H1 (cell line): ENCODE measurements around the gene GSG1L.

Experiments
- CHD2 ChIP-seq: IDR thresholded peaks from 2 replicates; pipeline ENCODE4 v1.6.1; 2012; ENCODE audit warnings: low read length, improper control_type of control experiment
- EP300 ChIP-seq, 2 experiments: IDR thresholded peaks; 1 replicate in 1 of 2; 2 replicates in 1 of 2; pipeline ENCODE4 v1.6.1; 2011 to 2012; ENCODE audit warnings: low read depth in 2 of 2, low read length in 2 of 2, mild to moderate bottlenecking in 2 of 2, borderline replicate concordance in 1 of 2, inconsistent platforms in 1 of 2, moderate library complexity in 1 of 2
- NANOG ChIP-seq: IDR thresholded peaks from 2 replicates; pipeline ENCODE4 v1.6.1; 2011; ENCODE audit warnings: low read length, low read depth, mild to moderate bottlenecking, inconsistent platforms; ENCODE audit not compliant: insufficient read depth, poor library complexity, severe bottlenecking
- POLR2A ChIP-seq, 2 experiments: IDR thresholded peaks; 1 replicate in 1 of 2; 2 replicates in 1 of 2; pipeline ENCODE4 v1.6.1; 2011; ENCODE audit warnings: low read depth in 2 of 2, low read length in 2 of 2, mild to moderate bottlenecking in 2 of 2; ENCODE audit errors: control extremely low read depth in 1 of 2
- SP2 ChIP-seq: IDR thresholded peaks from 2 replicates; pipeline ENCODE4 v1.6.1; 2012; ENCODE audit warnings: mild to moderate bottlenecking, low read length, inconsistent platforms
- TAF1 ChIP-seq: IDR thresholded peaks from 2 replicates; pipeline ENCODE4 v1.6.1; 2011; ENCODE audit warnings: mild to moderate bottlenecking, low read depth, low read length
- TCF12 ChIP-seq: IDR thresholded peaks from 2 replicates; pipeline ENCODE4 v1.6.1; 2011; ENCODE audit warnings: low read depth, mild to moderate bottlenecking, low read length
- YY1 ChIP-seq: IDR thresholded peaks from 2 replicates; pipeline ENCODE4 v1.6.1; 2011; ENCODE audit warnings: low read depth, mild to moderate bottlenecking, low read length
- TF ChIP-seq, protein P1 (sequence below), 3 experiments: IDR thresholded peaks; 1 replicate in 2 of 3; 2 replicates in 1 of 3; pipeline versions ENCODE4 v1.5.1 to v1.6.1; 2011; ENCODE audit warnings: low read length in 3 of 3, mild to moderate bottlenecking in 3 of 3, inconsistent platforms in 2 of 3, low read depth in 1 of 3, moderate library complexity in 1 of 3; ENCODE audit not compliant: insufficient read depth in 1 of 3; ENCODE audit errors: control extremely low read depth in 1 of 3

DNA sequence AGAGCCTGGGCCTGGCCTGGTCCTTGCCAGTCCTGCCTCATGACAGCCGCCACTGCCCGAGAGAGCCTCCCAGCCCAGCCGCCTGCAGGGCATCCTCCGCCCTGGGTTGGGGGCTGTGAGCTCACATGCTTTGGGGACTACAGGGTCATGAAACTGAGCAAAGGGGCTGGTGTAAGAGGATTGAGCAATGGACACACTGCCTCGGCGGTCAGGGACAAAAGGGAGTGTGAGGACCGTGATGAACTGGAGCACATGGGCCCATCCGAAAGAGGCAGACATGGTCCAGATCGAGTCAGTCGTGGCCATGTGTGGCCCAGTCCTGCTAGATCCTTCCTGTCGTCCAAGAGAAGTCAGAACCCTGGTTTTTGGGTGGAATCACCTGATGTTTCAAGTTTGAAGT lies 52.3 kb downstream of the GSG1L start:
- TF ChIP-seq YY1 (no peak), TAF1 (no peak), CHD2 (no peak), SP2 (no peak), TCF12 (no peak), NANOG (no peak), EP300 (IDR thresholded peaks at IDR 0.05; ENCODE audit: borderline replicate concordance in 1 of 2, low read depth in 2 of 2, low read length in 2 of 2) (no peak), POLR2A (IDR thresholded peaks at IDR 0.05; ENCODE audit: control extremely low read depth in 1 of 2, low read depth in 2 of 2, low read length in 2 of 2) (no peak)
- TF ChIP-seq, protein P1, sequence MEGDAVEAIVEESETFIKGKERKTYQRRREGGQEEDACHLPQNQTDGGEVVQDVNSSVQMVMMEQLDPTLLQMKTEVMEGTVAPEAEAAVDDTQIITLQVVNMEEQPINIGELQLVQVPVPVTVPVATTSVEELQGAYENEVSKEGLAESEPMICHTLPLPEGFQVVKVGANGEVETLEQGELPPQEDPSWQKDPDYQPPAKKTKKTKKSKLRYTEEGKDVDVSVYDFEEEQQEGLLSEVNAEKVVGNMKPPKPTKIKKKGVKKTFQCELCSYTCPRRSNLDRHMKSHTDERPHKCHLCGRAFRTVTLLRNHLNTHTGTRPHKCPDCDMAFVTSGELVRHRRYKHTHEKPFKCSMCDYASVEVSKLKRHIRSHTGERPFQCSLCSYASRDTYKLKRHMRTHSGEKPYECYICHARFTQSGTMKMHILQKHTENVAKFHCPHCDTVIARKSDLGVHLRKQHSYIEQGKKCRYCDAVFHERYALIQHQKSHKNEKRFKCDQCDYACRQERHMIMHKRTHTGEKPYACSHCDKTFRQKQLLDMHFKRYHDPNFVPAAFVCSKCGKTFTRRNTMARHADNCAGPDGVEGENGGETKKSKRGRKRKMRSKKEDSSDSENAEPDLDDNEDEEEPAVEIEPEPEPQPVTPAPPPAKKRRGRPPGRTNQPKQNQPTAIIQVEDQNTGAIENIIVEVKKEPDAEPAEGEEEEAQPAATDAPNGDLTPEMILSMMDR (IDR thresholded peaks at IDR 0.05; ENCODE audit: control extremely low read depth in 1 of 3, insufficient read depth in 1 of 3, low read depth in 1 of 3, low read length in 3 of 3): no peak
